Bronchial epithelial cell (primary cell): ENCODE results near the gene OFD1. TPM values are rescaled to one million over a fixed set of nuclear protein-coding genes. Genes with fewer than 3 reads are reported as not detected.

Experiments
- DNase-seq: peaks from one replicate; pipeline ENCODE4 v3.0.0-alpha.2; 2010; ENCODE audit warnings: low read depth
- FAIRE-seq: peaks from 2 replicates; lab custom pipeline; 2011; peaks lifted over from hg19 to GRCh38; lab: Jason Lieb, UNC
- H3K27me3 ChIP-seq: 2 replicates; pipeline ENCODE4 v1.5.1; 2011; ENCODE audit warnings: low read length; ENCODE audit not compliant: control insufficient read depth, insufficient read depth
- H3K36me3 ChIP-seq: 2 replicates; pipeline ENCODE4 v1.5.1; 2011; ENCODE audit warnings: low read length; ENCODE audit not compliant: control insufficient read depth, insufficient read depth
- H3K4me3 ChIP-seq: 2 replicates; pipeline ENCODE4 v1.5.1; 2011; ENCODE audit warnings: mild to moderate bottlenecking, low read depth, low read length, control low read depth
- total RNA-seq: library from RNA; depleted of rRNA; stranded (reverse); fragments of >200 nt; gene quantifications from 2 replicates; pipeline ENCODE4 v1.2.1, GENCODE V29; 2014
- TF ChIP-seq, protein P1 (sequence below): IDR thresholded peaks from 2 replicates; pipeline ENCODE4 v1.5.1; 2011; ENCODE audit warnings: mild to moderate bottlenecking, moderate library complexity, low read length, control low read depth, inconsistent platforms; ENCODE audit not compliant: insufficient read depth, severe bottlenecking

The OFD1 gene
- total RNA-seq, 1 donor from 2014 or later, result 13.4 TPM

DNA sequence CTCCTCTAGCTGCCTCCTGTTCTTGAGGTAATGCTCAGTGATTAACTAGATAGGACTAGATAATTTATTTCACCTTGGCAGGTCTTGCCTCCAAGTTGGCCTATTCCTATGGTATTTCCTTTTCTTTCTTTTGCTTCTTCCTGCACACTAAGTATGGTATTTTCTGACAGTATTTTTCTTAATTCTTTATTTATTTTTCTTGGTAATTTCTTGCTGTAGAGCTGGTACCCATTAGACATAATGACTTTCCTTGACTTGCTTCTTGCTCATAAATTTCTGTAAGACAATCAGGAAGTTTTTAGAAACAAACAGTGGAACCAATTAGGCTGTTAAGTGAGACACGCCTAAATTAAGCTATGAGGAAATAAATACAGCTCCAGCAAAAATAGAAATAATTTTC is 36.1 kb upstream of the OFD1 start:
- no peaks in the 10 kb centered on the region for H3K36me3 ChIP-seq
- no peak for DNase-seq
- TF ChIP-seq, protein P1, sequence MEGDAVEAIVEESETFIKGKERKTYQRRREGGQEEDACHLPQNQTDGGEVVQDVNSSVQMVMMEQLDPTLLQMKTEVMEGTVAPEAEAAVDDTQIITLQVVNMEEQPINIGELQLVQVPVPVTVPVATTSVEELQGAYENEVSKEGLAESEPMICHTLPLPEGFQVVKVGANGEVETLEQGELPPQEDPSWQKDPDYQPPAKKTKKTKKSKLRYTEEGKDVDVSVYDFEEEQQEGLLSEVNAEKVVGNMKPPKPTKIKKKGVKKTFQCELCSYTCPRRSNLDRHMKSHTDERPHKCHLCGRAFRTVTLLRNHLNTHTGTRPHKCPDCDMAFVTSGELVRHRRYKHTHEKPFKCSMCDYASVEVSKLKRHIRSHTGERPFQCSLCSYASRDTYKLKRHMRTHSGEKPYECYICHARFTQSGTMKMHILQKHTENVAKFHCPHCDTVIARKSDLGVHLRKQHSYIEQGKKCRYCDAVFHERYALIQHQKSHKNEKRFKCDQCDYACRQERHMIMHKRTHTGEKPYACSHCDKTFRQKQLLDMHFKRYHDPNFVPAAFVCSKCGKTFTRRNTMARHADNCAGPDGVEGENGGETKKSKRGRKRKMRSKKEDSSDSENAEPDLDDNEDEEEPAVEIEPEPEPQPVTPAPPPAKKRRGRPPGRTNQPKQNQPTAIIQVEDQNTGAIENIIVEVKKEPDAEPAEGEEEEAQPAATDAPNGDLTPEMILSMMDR, result no peak
- FAIRE-seq, result no peak
- no peaks in the 10 kb centered on the region for H3K27me3 ChIP-seq
- no peak overlapping the region for H3K4me3 ChIP-seq

DNA sequence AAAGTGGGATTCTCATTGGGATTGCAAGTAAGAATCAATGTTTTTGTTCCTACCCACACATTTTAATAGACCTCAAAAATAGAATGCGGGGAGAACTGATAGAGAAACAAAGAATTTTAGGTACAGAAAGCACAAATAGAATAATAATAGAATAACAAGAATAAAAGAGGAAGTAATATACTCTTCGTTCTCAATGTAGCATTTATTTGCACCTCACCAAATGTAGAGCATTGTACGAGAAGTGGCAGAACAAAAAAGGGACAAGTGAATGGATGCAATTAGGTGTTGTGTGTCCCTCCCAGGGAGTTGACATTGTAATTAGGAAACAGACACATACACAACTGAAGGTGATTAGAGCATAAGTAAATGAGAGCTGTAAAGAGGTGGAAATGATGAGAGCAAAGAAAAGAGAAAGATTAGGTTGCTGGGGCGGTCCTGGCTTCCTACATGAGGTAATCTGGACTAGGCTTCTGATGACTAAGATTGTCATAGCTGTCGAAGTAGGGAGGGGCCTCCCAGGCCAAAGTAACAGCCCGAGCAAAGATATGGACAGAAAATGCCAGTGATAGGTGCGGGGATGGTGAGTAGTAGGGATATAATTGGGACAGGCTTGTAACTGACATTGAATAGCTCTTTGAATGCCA is 35.2 kb upstream of the OFD1 start:
- DNase-seq (peak; percentile 47), FAIRE-seq (no peak)
- TF ChIP-seq, protein P1, result no peak
- Histone ChIP-seq H3K36me3 (no peaks in the 10 kb centered on the region), H3K27me3 (no peaks in the 10 kb centered on the region), H3K4me3 (no peak overlapping the region)

DNA sequence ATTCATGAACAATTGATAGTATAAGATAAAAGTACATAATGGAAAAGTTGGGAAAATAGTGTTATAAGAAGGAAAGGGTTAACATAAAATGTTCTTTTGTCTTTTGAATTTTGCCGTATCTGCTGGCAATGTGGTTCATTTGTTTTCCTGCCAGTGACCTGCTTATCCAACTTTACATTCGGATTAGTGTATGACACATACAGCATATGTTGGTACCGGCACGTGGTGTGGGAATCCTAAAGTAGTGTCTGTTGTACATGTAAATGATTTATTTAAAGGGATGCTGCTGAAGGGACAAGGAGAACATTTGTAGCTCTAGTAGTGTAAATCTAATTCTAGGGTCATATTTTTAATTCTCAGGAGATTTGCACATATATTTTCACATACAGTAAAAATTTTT is 34.2 kb upstream of the OFD1 start:
- TF ChIP-seq, protein P1, result no peak
- no peaks in the 10 kb centered on the region for H3K36me3 ChIP-seq
- DNase-seq, result no peak
- no peak for FAIRE-seq
- H3K27me3 ChIP-seq, result no peaks in the 10 kb centered on the region
- H3K4me3 ChIP-seq, result no peak overlapping the region

DNA sequence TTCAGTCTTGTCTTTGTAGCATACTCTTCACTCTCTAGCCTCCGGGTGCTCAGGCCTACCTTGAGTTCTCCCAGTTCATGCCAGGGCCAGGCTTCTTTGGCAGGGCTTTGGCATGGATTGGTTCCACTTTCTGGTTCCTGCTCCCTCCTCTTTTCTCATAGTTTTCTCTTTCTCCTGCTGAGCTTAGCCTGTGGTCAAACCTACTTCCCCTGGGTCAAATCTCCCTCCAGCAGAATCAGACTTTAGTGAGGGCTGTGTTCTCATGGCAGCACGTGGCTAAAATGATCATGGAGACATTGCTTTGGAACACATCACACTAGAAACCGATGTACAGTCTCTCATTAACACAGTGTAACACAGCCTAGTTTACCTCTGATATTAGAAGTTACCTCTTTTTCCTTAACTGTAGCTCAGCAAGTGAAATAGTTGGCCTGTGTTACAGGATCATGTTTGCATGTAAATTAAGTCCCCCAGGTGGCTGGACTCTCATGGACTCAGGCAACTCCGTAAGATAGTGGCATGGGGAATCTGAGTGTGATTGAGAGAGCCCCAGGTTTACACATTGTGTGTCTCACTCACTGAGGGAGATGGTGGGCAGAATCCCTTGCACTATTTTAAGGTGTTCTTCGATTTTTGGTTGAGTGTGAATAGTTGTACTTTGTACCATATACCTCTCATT is 32.3 kb upstream of the OFD1 start:
- TF ChIP-seq, protein P1, result no peak
- no peak for FAIRE-seq
- no peaks in the 10 kb centered on the region for H3K27me3 ChIP-seq
- H3K36me3 ChIP-seq, result no peaks in the 10 kb centered on the region
- no peak for DNase-seq
- H3K4me3 ChIP-seq, result no peak overlapping the region

DNA sequence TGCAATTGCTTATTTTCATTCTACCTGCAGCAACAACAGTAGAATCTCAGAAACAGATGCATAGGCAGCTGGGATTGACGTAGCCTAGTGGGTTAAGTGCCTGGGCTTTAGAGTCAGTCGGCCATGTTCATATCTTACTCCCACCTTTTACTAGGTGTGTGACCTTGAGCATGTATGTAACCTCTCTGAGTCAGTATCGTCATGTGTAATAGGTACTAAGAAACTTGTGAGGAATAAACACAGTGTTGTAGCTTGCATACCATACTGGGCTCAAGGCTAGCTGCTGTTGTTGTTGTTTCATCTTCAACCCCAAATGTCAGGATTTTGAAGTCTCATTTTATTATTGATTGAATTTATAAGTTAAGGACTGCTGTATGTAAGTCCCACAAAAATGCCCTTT is 31.4 kb upstream of the OFD1 start:
- H3K27me3 ChIP-seq, result no peaks in the 10 kb centered on the region
- TF ChIP-seq, protein P1, result no peak
- H3K36me3 ChIP-seq, result no peaks in the 10 kb centered on the region
- H3K4me3 ChIP-seq, result no peak overlapping the region
- DNase-seq (no peak), FAIRE-seq (no peak)
